GM23338 (cell line): Measurements from ENCODE around the gene ARPC5. TPM values are rescaled to one million over a fixed set of nuclear protein-coding genes. Genes with fewer than 3 reads are reported as not detected.
A peak's percentile ranks its signal among the peaks of the same experiment; 100 is the strongest.

Experiments used
- ATAC-seq: fragments of 200-7000 bp; cut with Tn5 transposase; 3 replicates; pipeline ENCODE4 v1.9.1; 2020
- DNase-seq: peaks from one replicate; pipeline ENCODE4 v3.0.0-alpha.2; 2015; ENCODE audit warnings: low spot score
- H2AFZ ChIP-seq: fragments of 200-600 bp; sonication (generic); 2 replicates; pipeline ENCODE4 v1.8.0; 2016; ENCODE audit warnings: antibody characterized with exemption, mild to moderate bottlenecking, moderate library complexity
- H3F3A ChIP-seq: fragments of 200-600 bp; sonication (generic); replicated peaks from 2 replicates; pipeline ENCODE4 v1.8.0; 2017; ENCODE audit warnings: antibody characterized with exemption, mixed run types, low read depth
- H3K27ac ChIP-seq: fragments of 200-600 bp; sonication (generic); 2 replicates; pipeline ENCODE4 v1.6.1; 2016; ENCODE audit warnings: low read depth
- H3K27me3 ChIP-seq: fragments of 200-600 bp; sonication (generic); 2 replicates; pipeline ENCODE4 v1.8.0; 2016; ENCODE audit warnings: mild to moderate bottlenecking, mixed run types, moderate library complexity; ENCODE audit not compliant: insufficient read depth
- H3K36me3 ChIP-seq: fragments of 200-600 bp; sonication (generic); 2 replicates; pipeline ENCODE4 v1.8.0; 2016; ENCODE audit warnings: mild to moderate bottlenecking; ENCODE audit not compliant: insufficient read depth
- H3K4me1 ChIP-seq: fragments of 200-600 bp; sonication (generic); 2 replicates; pipeline ENCODE4 v1.8.0; 2016; ENCODE audit warnings: mild to moderate bottlenecking, moderate library complexity; ENCODE audit not compliant: insufficient read depth
- H3K4me2 ChIP-seq: fragments of 200-600 bp; sonication (generic); 2 replicates; pipeline ENCODE4 v1.7.1; 2017; ENCODE audit warnings: mixed run types
- H3K4me3 ChIP-seq: fragments of 200-600 bp; sonication (generic); 2 replicates; pipeline ENCODE4 v1.6.1; 2016; ENCODE audit warnings: mixed run types
- H3K79me2 ChIP-seq: fragments of 200-600 bp; sonication (generic); replicated peaks from 2 replicates; pipeline ENCODE4 v1.8.0; 2017; ENCODE audit warnings: mild to moderate bottlenecking; ENCODE audit not compliant: insufficient read depth
- H3K9me2 ChIP-seq: fragments of 200-600 bp; sonication (generic); 2 replicates; pipeline ENCODE4 v1.8.0; 2017; ENCODE audit not compliant: insufficient read depth
- H4K20me1 ChIP-seq: fragments of 200-600 bp; sonication (generic); replicated peaks from 2 replicates; pipeline ENCODE4 v1.8.0; 2017; ENCODE audit warnings: mild to moderate bottlenecking; ENCODE audit not compliant: insufficient read depth
- H3K27ac Mint-ChIP-seq: 2 replicates; pipeline ENCODE4 v1.8.0; 2020; ENCODE audit warnings: inconsistent platforms, mild to moderate bottlenecking, moderate library complexity, mixed read lengths
- H3K27me3 Mint-ChIP-seq: 3 replicates; pipeline ENCODE4 v1.8.0; 2022; ENCODE audit warnings: low read depth, mild to moderate bottlenecking, moderate library complexity, mixed read lengths, inconsistent platforms; ENCODE audit not compliant: insufficient read depth, poor library complexity
- H3K36me3 Mint-ChIP-seq: 3 replicates; pipeline ENCODE4 v1.8.0; 2021; ENCODE audit warnings: low read depth, mild to moderate bottlenecking, inconsistent platforms, moderate library complexity, mixed read lengths
- H3K4me1 Mint-ChIP-seq: 3 replicates; pipeline ENCODE4 v1.8.0; 2020; ENCODE audit warnings: mild to moderate bottlenecking, inconsistent platforms, mixed read lengths
- H3K4me3 Mint-ChIP-seq: 3 replicates; pipeline ENCODE4 v1.8.0; 2021; ENCODE audit warnings: moderate library complexity, mild to moderate bottlenecking, inconsistent platforms, mixed read lengths
- H3K9me3 Mint-ChIP-seq: 3 replicates; pipeline ENCODE4 v1.8.0; 2020; ENCODE audit warnings: moderate library complexity, mild to moderate bottlenecking, inconsistent platforms, mixed read lengths
- CREB1 ChIP-seq: fragments of 250-450 bp; sonication (Bioruptor Pico); IDR thresholded peaks from 2 replicates; pipeline ENCODE4 v1.5.0; 2020; ENCODE audit warnings: low read depth, mild to moderate bottlenecking, moderate library complexity
- EZH2phosphoT487 ChIP-seq: fragments of 200-600 bp; sonication (generic); IDR thresholded peaks from one replicate; pipeline ENCODE4 v1.8.1; 2018; ENCODE audit warnings: antibody characterized with exemption; ENCODE audit not compliant: unreplicated experiment
- JUNB ChIP-seq: IDR thresholded peaks from one replicate; pipeline ENCODE4 v1.6.1; 2016; ENCODE audit warnings: antibody characterized with exemption; ENCODE audit not compliant: unreplicated experiment
- NANOG ChIP-seq: IDR thresholded peaks from 2 replicates; pipeline ENCODE4 v1.6.1; 2016; ENCODE audit warnings: antibody characterized with exemption, borderline replicate concordance
- POLR2AphosphoS5 ChIP-seq: IDR thresholded peaks from 2 replicates; pipeline ENCODE4 v1.6.1; 2016; ENCODE audit warnings: antibody characterized with exemption, low read depth
- STAT1 ChIP-seq: IDR thresholded peaks from one replicate; pipeline ENCODE4 v1.6.1; 2016; ENCODE audit warnings: antibody characterized with exemption; ENCODE audit not compliant: unreplicated experiment
- ZNF114 ChIP-seq: fragments of 250-450 bp; sonication (Bioruptor Pico); IDR thresholded peaks from 2 replicates; pipeline ENCODE4 v1.5.0; 2020; ENCODE audit warnings: mild to moderate bottlenecking, moderate library complexity
- ZNF331 ChIP-seq: fragments of 250-450 bp; sonication (Bioruptor Pico); IDR thresholded peaks from 2 replicates; pipeline ENCODE4 v1.5.0; 2020; ENCODE audit warnings: low read depth, mild to moderate bottlenecking, moderate library complexity
- polyA plus RNA-seq: library from polyadenylated mRNA; unstranded; fragments of >200 nt; fragmentation: Nextera tagmentation; extraction: Ambion mirVana; gene quantifications from 2 replicates; pipeline ENCODE4 v1.2.1, GENCODE V29; 2016
- total RNA-seq: library from RNA; depleted of rRNA; stranded (reverse); fragments of >200 nt; shearing (Covaris generic); gene quantifications from 2 replicates; pipeline ENCODE4 v1.2.3, GENCODE V29; 2014
- TF ChIP-seq, protein P1 (sequence below), 2 experiments: fragments of 200-600 bp in 1 of 2; sonication (generic) in 1 of 2; conservative IDR thresholded peaks; 2 replicates each; pipeline versions ENCODE4 v1.5.1 to v1.6.1; 2016 to 2017; ENCODE audit warnings: antibody characterized with exemption in 2 of 2, low read depth in 2 of 2, mild to moderate bottlenecking in 2 of 2, moderate library complexity in 1 of 2
- TF ChIP-seq, protein P2 (sequence below): IDR thresholded peaks from 2 replicates; pipeline ENCODE4 v1.6.1; 2016; ENCODE audit warnings: antibody characterized with exemption
- TF ChIP-seq, protein P3 (sequence below): IDR thresholded peaks from one replicate; pipeline ENCODE4 v1.6.1; 2018; ENCODE audit warnings: antibody characterized with exemption; ENCODE audit not compliant: unreplicated experiment

ARPC5 gene
- total and polyA plus RNA-seq, 2 experiments from 2014 or later, result 75.4 to 98.9 TPM

GRCh38 chr1:183590244-183591191, 45.1 kb downstream of the ARPC5 start, which contains the start of gene NCF2 (continued):
- TF ChIP-seq, protein P1, sequence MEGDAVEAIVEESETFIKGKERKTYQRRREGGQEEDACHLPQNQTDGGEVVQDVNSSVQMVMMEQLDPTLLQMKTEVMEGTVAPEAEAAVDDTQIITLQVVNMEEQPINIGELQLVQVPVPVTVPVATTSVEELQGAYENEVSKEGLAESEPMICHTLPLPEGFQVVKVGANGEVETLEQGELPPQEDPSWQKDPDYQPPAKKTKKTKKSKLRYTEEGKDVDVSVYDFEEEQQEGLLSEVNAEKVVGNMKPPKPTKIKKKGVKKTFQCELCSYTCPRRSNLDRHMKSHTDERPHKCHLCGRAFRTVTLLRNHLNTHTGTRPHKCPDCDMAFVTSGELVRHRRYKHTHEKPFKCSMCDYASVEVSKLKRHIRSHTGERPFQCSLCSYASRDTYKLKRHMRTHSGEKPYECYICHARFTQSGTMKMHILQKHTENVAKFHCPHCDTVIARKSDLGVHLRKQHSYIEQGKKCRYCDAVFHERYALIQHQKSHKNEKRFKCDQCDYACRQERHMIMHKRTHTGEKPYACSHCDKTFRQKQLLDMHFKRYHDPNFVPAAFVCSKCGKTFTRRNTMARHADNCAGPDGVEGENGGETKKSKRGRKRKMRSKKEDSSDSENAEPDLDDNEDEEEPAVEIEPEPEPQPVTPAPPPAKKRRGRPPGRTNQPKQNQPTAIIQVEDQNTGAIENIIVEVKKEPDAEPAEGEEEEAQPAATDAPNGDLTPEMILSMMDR (conservative IDR thresholded peaks at IDR 0.05; ENCODE audit: low read depth in 2 of 2), result no peak
- TF ChIP-seq NANOG (no peak), EZH2phosphoT487 (no peak), CREB1 (CRISPR knock-in tag) (no peak), ZNF114 (CRISPR knock-in tag) (no peak), JUNB (no peak), ZNF331 (no peak), STAT1 (no peak), POLR2AphosphoS5 (no peak)
- TF ChIP-seq, protein P2, sequence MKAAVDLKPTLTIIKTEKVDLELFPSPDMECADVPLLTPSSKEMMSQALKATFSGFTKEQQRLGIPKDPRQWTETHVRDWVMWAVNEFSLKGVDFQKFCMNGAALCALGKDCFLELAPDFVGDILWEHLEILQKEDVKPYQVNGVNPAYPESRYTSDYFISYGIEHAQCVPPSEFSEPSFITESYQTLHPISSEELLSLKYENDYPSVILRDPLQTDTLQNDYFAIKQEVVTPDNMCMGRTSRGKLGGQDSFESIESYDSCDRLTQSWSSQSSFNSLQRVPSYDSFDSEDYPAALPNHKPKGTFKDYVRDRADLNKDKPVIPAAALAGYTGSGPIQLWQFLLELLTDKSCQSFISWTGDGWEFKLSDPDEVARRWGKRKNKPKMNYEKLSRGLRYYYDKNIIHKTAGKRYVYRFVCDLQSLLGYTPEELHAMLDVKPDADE, result no peak
- TF ChIP-seq, protein P3, sequence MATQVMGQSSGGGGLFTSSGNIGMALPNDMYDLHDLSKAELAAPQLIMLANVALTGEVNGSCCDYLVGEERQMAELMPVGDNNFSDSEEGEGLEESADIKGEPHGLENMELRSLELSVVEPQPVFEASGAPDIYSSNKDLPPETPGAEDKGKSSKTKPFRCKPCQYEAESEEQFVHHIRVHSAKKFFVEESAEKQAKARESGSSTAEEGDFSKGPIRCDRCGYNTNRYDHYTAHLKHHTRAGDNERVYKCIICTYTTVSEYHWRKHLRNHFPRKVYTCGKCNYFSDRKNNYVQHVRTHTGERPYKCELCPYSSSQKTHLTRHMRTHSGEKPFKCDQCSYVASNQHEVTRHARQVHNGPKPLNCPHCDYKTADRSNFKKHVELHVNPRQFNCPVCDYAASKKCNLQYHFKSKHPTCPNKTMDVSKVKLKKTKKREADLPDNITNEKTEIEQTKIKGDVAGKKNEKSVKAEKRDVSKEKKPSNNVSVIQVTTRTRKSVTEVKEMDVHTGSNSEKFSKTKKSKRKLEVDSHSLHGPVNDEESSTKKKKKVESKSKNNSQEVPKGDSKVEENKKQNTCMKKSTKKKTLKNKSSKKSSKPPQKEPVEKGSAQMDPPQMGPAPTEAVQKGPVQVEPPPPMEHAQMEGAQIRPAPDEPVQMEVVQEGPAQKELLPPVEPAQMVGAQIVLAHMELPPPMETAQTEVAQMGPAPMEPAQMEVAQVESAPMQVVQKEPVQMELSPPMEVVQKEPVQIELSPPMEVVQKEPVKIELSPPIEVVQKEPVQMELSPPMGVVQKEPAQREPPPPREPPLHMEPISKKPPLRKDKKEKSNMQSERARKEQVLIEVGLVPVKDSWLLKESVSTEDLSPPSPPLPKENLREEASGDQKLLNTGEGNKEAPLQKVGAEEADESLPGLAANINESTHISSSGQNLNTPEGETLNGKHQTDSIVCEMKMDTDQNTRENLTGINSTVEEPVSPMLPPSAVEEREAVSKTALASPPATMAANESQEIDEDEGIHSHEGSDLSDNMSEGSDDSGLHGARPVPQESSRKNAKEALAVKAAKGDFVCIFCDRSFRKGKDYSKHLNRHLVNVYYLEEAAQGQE, result no peak

DNA sequence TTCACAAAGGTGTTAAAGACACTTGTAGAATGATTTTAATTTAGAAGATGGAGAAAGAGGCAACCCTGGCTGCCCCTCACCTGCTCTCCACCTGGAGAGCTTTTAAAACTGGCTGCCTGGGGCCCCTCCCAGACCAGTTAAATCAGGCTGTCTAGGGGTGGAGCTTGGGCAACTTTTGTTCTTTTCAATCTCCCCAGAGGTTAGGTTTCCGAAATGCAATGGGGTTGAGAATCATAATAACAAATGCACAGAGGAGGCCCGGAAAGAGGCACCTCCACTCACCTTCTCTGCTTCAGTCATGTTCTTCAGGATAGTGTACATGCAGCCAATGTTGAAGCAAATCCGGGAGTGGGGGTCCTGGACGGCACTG, 45.7 kb downstream of the ARPC5 start:
- peak overlapping the region; percentile 89 for H2AFZ ChIP-seq
- no peaks in the 10 kb centered on the region for H3K9me2 ChIP-seq
- H3K9me3 Mint-ChIP-seq, result no peaks in the 10 kb centered on the region; the same call in 2 of the 3 replicates
- H3K4me2 ChIP-seq, result no peak overlapping the region
- H3K27me3 Mint-ChIP-seq, result peaks cover 3% of the 10 kb centered on the region
- H3K27ac Mint-ChIP-seq, result no peak overlapping the region
- H4K20me1 ChIP-seq, result no peaks in the 10 kb centered on the region
- H3K4me1 ChIP-seq, result peaks cover 23% of the 10 kb centered on the region
- no peak overlapping the region for H3K27ac ChIP-seq
- no peaks in the 10 kb centered on the region for H3K79me2 ChIP-seq
- no peaks in the 10 kb centered on the region for H3F3A ChIP-seq
- DNase-seq, result no peak
- no peak overlapping the region for H3K4me3 ChIP-seq
- peaks cover 26% of the 10 kb centered on the region for H3K4me1 Mint-ChIP-seq
- no peaks in the 10 kb centered on the region for H3K36me3 Mint-ChIP-seq
- no peak for ATAC-seq
- no peaks in the 10 kb centered on the region for H3K27me3 ChIP-seq
- no peak overlapping the region for H3K4me3 Mint-ChIP-seq
- H3K36me3 ChIP-seq, result no peaks in the 10 kb centered on the region
- no peak for TF ChIP-seq NANOG
- no peak for TF ChIP-seq ZNF331
- TF ChIP-seq, protein P1 (conservative IDR thresholded peaks at IDR 0.05; ENCODE audit: low read depth in 2 of 2), result no peak
- TF ChIP-seq, protein P2, result no peak
- TF ChIP-seq, protein P3, result no peak
- TF ChIP-seq EZH2phosphoT487, result no peak
- TF ChIP-seq CREB1 (CRISPR knock-in tag), result no peak
- no peak for TF ChIP-seq ZNF114 (CRISPR knock-in tag)
